HS-27A (cell line): ENCODE results near the gene WDR90.

Experiments used
- DNase-seq: peaks from one replicate; pipeline ENCODE4 v3.0.0-alpha.2; 2012; ENCODE audit warnings: low read depth, missing footprints

Gene WDR90

DNA sequence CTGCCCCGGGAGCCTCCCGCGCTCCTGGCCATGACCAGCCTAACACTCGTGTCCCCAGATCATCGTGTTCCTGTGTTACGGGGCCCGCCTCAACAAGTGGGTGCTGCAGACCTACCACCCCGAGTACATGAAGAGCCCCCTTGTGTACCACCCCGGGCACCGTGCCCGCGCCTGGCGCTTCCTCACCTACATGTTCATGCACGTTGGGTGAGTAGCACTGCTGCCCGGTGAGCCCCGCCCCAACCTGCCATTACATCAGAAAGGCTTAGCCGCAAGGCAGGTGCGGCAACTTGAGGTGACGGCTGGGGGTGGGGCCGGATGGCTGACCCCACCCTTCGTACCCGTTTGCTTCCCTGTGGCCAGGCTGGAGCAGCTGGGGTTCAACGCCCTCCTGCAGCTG lies 27.7 kb downstream of the WDR90 start:
- DNase-seq: no peak

GRCh38 chr16:677316-678190 lies 28.4 kb downstream of the WDR90 start:
- DNase-seq: no peak

DNA sequence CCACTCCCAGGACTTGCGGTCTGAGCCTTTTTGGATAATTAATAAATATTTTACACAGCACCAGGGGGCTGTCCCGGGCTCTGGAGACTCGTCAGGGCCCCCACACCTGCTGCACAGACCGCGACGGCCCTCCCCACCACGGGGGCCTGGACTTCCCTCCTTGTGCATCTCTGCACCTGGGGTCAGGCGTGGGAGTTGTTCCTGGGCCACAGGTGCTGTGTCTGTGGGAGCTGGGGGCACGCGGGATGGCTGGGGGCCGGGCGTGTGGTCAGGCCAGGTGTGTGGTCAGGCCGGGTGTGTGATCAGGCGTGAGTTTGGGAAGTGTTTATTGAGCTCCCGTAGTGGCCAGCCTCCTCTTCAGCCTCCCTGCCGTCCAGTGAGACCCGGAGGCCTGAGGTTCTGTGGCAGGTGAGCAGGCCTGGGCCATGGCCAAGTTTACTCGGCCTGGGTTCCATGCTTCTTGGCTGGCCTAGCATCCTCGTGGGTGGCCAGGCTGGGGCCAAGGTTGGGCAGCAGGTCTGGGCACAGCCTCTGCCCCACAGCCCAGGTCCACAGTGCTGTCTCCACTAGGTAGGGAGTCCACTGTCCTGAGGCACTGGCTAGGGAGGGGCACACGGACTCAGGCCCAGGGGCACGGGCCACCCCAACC lies 29.2 kb downstream of the WDR90 start:
- DNase-seq: no peak

GRCh38 chr16:678858-679813 lies 30.0 kb downstream of the WDR90 start:
- no peak for DNase-seq

DNA sequence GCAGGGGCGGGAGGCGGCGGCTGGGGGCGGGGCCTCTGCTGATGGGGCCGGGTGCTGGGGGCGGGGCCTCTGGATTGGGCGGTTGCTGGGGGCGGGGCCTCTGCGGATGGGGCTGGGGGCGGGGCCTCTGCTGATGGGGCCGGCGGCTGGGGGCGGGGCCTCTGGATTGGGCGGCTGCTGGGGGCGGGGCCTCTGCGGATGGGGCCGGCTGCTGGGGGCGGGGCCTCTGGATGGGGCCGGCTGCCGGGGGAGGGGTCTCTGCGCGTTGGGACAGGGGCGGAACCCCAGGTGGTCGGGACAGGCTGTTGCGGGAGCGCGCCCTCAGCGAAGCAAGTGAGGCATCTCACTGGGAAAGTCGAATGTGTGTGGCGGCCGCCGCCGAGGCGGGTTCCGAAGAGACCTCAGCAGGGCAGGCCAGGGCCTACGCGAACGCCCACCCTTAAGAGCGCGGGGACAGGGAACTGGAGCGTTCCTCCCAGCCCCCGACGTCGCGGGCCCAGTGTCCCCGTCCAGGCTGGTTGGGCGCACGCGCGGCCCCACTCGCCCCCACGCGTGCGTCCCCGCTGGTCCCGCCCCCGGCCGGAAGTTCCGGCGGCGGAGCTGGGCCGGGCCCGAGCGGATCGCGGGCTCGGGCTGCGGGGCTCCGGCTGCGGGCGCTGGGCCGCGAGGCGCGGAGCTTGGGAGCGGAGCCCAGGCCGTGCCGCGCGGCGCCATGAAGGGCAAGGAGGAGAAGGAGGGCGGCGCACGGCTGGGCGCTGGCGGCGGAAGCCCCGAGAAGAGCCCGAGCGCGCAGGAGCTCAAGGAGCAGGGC lies 30.9 kb downstream of the WDR90 start, which contains the start of gene STUB1:
Gene STUB1 (plus strand): TSS at position 597 of the 811 bp plus-strand sequence. CDS start 116 bp downstream, at position 713.
- peak; percentile 56 for DNase-seq

- DNase-seq: no peak
Measured at GRCh38 chr16:680625-680945, 31.4 kb downstream of the WDR90 start.

- no peak for DNase-seq
Measured at GRCh38 chr16:680967-681745, 32.0 kb downstream of the WDR90 start.

DNA sequence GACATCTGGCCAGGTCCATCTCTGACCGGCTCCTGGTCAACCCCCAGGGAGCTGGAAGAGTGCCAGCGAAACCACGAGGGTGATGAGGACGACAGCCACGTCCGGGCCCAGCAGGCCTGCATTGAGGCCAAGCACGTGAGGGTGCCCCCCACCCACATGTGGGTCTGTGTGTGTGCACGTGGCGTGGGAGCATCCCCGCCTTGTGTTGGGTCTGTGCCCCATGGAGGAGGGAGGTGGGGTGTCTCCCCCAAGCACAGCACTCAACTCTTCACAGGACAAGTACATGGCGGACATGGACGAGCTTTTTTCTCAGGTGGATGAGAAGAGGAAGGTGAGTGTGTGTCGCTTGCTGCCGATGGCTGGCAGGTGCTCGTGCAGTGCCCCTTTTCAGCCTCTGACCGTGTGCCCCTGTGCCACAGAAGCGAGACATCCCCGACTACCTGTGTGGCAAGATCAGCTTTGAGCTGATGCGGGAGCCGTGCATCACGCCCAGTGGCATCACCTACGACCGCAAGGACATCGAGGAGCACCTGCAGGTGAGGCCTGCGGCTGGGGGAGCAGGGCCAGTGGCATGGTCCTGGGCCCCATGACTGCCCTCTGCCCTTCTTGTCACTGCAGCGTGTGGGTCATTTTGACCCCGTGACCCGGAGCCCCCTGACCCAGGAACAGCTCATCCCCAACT lies 32.7 kb downstream of the WDR90 start:
- no peak for DNase-seq

DNA sequence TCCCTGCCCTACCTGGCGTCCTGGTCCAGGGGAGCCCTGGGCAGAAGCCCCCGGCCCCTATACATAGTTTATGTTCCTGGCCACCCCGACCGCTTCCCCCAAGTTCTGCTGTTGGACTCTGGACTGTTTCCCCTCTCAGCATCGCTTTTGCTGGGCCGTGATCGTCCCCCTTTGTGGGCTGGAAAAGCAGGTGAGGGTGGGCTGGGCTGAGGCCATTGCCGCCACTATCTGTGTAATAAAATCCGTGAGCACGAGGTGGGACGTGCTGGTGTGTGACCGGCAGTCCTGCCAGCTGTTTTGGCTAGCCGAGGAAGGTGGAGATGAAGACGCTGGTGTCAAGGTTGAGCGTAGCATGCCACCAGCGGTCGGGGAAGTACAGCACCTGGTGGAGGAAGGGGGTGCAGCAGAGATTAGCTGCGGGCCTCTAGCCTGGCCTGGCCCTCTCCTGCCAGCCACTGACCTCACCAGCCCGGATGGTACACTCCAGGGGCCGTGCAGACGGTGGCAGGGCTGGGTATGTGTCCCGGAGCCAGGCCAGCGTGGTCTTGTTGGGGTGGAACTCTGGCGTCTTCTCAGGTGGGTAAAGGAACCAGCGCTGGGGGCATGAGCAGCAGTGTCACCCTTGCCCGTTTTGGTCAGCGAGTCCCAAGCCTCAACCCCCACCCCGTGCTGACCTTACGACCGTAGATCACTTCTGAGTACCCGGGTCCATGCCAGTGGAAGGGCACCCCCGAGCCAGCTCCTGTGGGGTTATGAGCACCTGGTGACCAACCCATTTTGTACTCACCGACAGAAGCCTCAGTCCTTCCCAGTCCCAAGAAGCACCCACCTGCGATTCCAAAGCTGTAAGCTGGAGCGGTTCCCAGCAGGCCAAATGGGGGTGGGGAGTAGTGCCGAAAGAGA lies 33.6 kb downstream of the WDR90 start:
- DNase-seq: no peak

- DNase-seq: no peak
Measured at GRCh38 chr16:683396-684070, 34.4 kb downstream of the WDR90 start.

GRCh38 chr16:684071-684794 lies 35.1 kb downstream of the WDR90 start, which contains the start of gene JMJD8:
Gene JMJD8 (minus strand): TSS chr16:684334. CDS start chr16:684319, 15 bp downstream.
- DNase-seq: no peak

DNA sequence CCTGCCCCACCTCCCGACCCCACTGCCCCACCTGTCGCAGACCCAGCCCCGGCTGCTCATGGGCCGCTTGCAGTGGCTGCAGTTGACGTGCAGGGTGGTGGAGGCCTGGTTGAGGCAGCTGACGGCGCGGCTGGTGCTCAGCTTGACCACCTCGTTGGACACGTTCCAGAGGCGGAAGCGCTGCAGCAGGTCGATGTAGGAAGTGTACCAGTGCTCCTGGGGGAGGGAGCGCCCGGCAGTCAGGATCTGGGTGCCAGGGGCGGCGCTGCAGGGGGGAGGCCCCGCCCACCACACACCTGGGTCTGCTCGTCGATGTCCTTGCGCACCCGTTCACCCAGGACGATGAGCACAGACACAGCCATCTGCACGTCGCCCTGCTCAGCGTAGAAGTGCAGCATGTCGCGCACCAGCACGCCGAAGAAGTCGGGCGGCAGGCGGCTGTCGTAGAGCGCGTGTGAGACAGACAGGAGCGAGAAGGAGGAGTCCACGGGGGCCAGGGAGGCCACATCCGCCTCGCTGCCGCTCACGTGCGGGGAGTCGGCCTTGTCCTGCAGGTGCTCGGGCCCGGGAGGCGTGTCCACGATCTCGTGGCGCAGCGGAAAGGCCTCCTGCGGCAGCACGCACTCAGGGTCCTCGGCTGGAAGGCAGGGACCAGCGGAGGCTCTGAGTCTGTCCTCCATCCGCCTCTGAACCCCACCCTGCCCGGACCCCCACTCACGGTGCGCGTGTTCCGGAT lies 36.0 kb downstream of the WDR90 start:
- no peak for DNase-seq

DNA sequence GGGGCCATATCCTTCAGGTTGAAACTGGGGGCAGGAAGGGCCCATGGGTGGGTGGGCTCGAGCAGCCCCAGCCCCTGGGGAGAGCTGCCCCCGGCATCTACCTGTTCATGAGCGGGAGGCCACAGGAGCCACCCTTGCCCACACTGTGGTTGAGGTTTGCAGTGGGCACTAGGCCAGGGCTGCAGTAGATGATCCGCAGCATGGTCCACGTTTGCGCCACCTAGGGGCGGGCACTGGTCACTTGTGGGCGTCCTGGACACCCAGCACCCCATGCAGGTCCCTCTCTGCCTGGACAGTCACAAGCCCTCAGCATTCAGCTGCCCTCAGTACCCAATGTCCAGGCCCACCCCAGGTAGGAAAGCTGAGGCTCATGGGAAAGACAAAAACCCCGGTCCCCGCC lies 36.8 kb downstream of the WDR90 start:
- DNase-seq: no peak

- DNase-seq: no peak
Measured at GRCh38 chr16:686459-687260, 37.5 kb downstream of the WDR90 start.

DNA sequence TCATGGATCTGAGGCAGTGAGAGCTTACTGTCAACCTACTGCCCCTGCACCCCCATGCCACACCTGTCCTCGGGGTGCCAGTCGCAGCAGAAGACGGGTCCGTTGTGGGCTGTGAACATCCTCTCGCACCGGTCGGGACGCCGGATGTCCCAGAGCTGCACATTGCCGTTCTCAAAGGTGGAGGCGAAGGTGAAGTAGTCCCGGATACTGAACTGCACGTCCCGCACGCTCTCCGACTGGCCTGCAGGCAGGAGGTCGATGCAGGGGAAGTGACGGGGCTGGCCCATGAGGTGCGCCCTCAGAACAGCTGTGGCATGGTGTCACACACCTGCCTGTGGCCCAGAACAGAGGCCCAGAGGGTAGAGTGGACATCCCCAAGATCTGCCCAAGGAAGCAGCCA lies 38.3 kb downstream of the WDR90 start:
- no peak for DNase-seq
